Measurements from ENCODE around the gene MAK. TPM values are rescaled to one million over a fixed set of nuclear protein-coding genes. Genes with fewer than 3 reads are reported as not detected.
"Not testable (repeated sequence)": the region's sequence is repeated elsewhere in the genome, so short reads cannot be mapped to it uniquely, and the experiment has no call there.

MAK gene
- total and polyA plus RNA-seq, 5 experiments from 2014 or later: 0.09 to 0.13 TPM; not detected in 3

GRCh38 chr6:10875026-10875425 is 36.7 kb upstream of the MAK start:
- H3K27me3 Mint-ChIP-seq: peaks cover 17 to 39% (median 25%) of the 10 kb centered on the region in 5 donors
- no peak for ATAC-seq
- H3K9me3 Mint-ChIP-seq: peaks cover 0 to 4% (median 0%) of the 10 kb centered on the region in 9 donors
- no peaks in the 10 kb centered on the region for H3K4me1 Mint-ChIP-seq
- POLR2A ChIA-PET: no interaction called here
- H3K4me3 Mint-ChIP-seq: no peak overlapping the region
- no peak for DNase-seq
- peaks cover 0 to 2% (median 0%) of the 10 kb centered on the region in 3 donors for H3K36me3 Mint-ChIP-seq
- no peak overlapping the region for H3K27ac Mint-ChIP-seq

GRCh38 chr6:10874207-10874606 is 35.9 kb upstream of the MAK start:
- no peaks in the 10 kb centered on the region for H3K4me1 Mint-ChIP-seq
- POLR2A ChIA-PET: no interaction called here
- no peak overlapping the region for H3K4me3 Mint-ChIP-seq
- DNase-seq (no peak), ATAC-seq (no peak)
- H3K36me3 Mint-ChIP-seq: peaks cover 0 to 2% (median 0%) of the 10 kb centered on the region in 3 donors
- H3K27me3 Mint-ChIP-seq: peaks cover 16 to 31% (median 18%) of the 10 kb centered on the region in 5 donors
- peaks cover 0 to 4% (median 0%) of the 10 kb centered on the region in 9 donors for H3K9me3 Mint-ChIP-seq
- H3K27ac Mint-ChIP-seq: no peak overlapping the region

- Mint-ChIP-seq H3K4me1 (no peaks in the 10 kb centered on the region), H3K9me3 (peaks cover 0 to 4% (median 0%) of the 10 kb centered on the region in 9 donors), H3K36me3 (peaks cover 0 to 2% (median 0%) of the 10 kb centered on the region in 3 donors), H3K27ac (no peak overlapping the region), H3K27me3 (peaks cover 9 to 22% (median 14%) of the 10 kb centered on the region in 5 donors), H3K4me3 (no peak overlapping the region)
- ATAC-seq (no peak), DNase-seq (no peak)
- POLR2A ChIA-PET: no interaction called here
These were observed 35.0 kb upstream of the MAK start for GRCh38 chr6:10873374-10873773.

- Mint-ChIP-seq H3K4me1 (no peaks in the 10 kb centered on the region), H3K36me3 (peaks cover 0 to 3% (median 0%) of the 10 kb centered on the region in 3 donors), H3K9me3 (peaks cover 0 to 6% (median 0%) of the 10 kb centered on the region in 9 donors), H3K27ac (no peak overlapping the region), H3K27me3 (peaks cover 0 to 4% (median 2%) of the 10 kb centered on the region in 5 donors), H3K4me3 (no peak overlapping the region)
- DNase-seq (no peak), ATAC-seq (no peak)
- POLR2A ChIA-PET: no interaction called here
These were observed 29.6 kb upstream of the MAK start for GRCh38 chr6:10867952-10868351.

GRCh38 chr6:10866709-10867108 is 28.4 kb upstream of the MAK start:
- not testable (repeated sequence) for H3K4me1 Mint-ChIP-seq, H3K27ac Mint-ChIP-seq

GRCh38 chr6:10863031-10863430 is 24.7 kb upstream of the MAK start:
- POLR2A ChIA-PET, H3K27ac Mint-ChIP-seq, H3K4me3 Mint-ChIP-seq, H3K27me3 Mint-ChIP-seq, H3K4me1 Mint-ChIP-seq, H3K36me3 Mint-ChIP-seq, DNase-seq, ATAC-seq, H3K9me3 Mint-ChIP-seq: not testable (repeated sequence)

More at GRCh38 chr6:10866709-10867108, 28.4 kb upstream of the MAK start:
- ATAC-seq, H3K27me3 Mint-ChIP-seq, H3K9me3 Mint-ChIP-seq, H3K4me3 Mint-ChIP-seq, H3K36me3 Mint-ChIP-seq, POLR2A ChIA-PET, DNase-seq: not testable (repeated sequence)

- no peaks in the 10 kb centered on the region for H3K4me1 Mint-ChIP-seq
- H3K4me3 Mint-ChIP-seq: no peak overlapping the region
- POLR2A ChIA-PET: no interaction called here
- no peak overlapping the region for H3K27ac Mint-ChIP-seq
- ATAC-seq: no peak
- DNase-seq: no peak
- peaks cover 0 to 3% (median 0%) of the 10 kb centered on the region in 9 donors for H3K9me3 Mint-ChIP-seq
- peaks cover 0 to 3% (median 0%) of the 10 kb centered on the region in 5 donors for H3K27me3 Mint-ChIP-seq
- peaks cover 0 to 3% (median 0%) of the 10 kb centered on the region in 3 donors for H3K36me3 Mint-ChIP-seq
These were observed 24.0 kb upstream of the MAK start for GRCh38 chr6:10862361-10862760.

GRCh38 chr6:10861086-10861485 is 22.7 kb upstream of the MAK start:
- ATAC-seq (no peak), DNase-seq (no peak)
- no peaks in the 10 kb centered on the region for H3K9me3 Mint-ChIP-seq
- H3K27ac Mint-ChIP-seq: no peak overlapping the region
- peaks cover 0 to 6% (median 2%) of the 10 kb centered on the region in 3 donors for H3K36me3 Mint-ChIP-seq
- H3K4me3 Mint-ChIP-seq: no peak overlapping the region
- H3K27me3 Mint-ChIP-seq: peaks cover 0 to 6% (median 3%) of the 10 kb centered on the region in 5 donors
- H3K4me1 Mint-ChIP-seq: no peaks in the 10 kb centered on the region
- POLR2A ChIA-PET: no interaction called here

- peaks cover 0 to 14% (median 7%) of the 10 kb centered on the region in 5 donors for H3K27me3 Mint-ChIP-seq
- peaks cover 6 to 20% (median 17%) of the 10 kb centered on the region in 3 donors for H3K36me3 Mint-ChIP-seq
- DNase-seq (no peak), ATAC-seq (no peak)
- POLR2A ChIA-PET: no interaction called here
- peaks cover 7 to 21% (median 15%) of the 10 kb centered on the region in 9 donors for H3K9me3 Mint-ChIP-seq
- no peak overlapping the region for H3K4me3 Mint-ChIP-seq
- H3K4me1 Mint-ChIP-seq: peaks cover 0 to 1% (median 0%) of the 10 kb centered on the region in 4 donors
- H3K27ac Mint-ChIP-seq: no peak overlapping the region
These were observed 18.9 kb upstream of the MAK start for GRCh38 chr6:10857259-10857658.

- Mint-ChIP-seq H3K36me3 (peaks cover 6 to 20% (median 16%) of the 10 kb centered on the region in 3 donors), H3K4me3 (no peak overlapping the region), H3K27me3 (peaks cover 0 to 14% (median 8%) of the 10 kb centered on the region in 5 donors), H3K4me1 (peaks cover 0 to 1% (median 0%) of the 10 kb centered on the region in 4 donors), H3K27ac (no peak overlapping the region), H3K9me3 (peaks cover 7 to 23% (median 15%) of the 10 kb centered on the region in 9 donors)
- ATAC-seq: no peak
- no peak for DNase-seq
- POLR2A ChIA-PET: no interaction called here
These were observed 16.7 kb upstream of the MAK start for GRCh38 chr6:10854922-10855632.

- DNase-seq, ATAC-seq, H3K4me3 Mint-ChIP-seq, POLR2A ChIA-PET, H3K27ac Mint-ChIP-seq, H3K4me1 Mint-ChIP-seq: not testable (repeated sequence)
- Mint-ChIP-seq H3K9me3 (peaks cover 7 to 23% (median 15%) of the 10 kb centered on the region in 9 donors), H3K27me3 (peaks cover 0 to 12% (median 8%) of the 10 kb centered on the region in 5 donors), H3K36me3 (peaks cover 6 to 20% (median 16%) of the 10 kb centered on the region in 3 donors)
These were observed 15.5 kb upstream of the MAK start for GRCh38 chr6:10853849-10854300.

GRCh38 chr6:10852361-10852960 is 14.1 kb upstream of the MAK start:
- Mint-ChIP-seq H3K27ac (no peak overlapping the region), H3K4me3 (no peak overlapping the region), H3K27me3 (peaks cover 0 to 14% (median 8%) of the 10 kb centered on the region in 5 donors), H3K4me1 (peaks cover 0 to 1% (median 0%) of the 10 kb centered on the region in 4 donors), H3K36me3 (peaks cover 6 to 20% (median 16%) of the 10 kb centered on the region in 3 donors), H3K9me3 (peaks cover 7 to 23% (median 15%) of the 10 kb centered on the region in 9 donors)
- no peak for DNase-seq
- POLR2A ChIA-PET: interaction anchor here (0.6 kb wide), 2 partner anchors 107 to 324 kb away, joined by 3 to 6 read pairs; no protein-coding TSS in a partner anchor
- ATAC-seq: no peak

GRCh38 chr6:10850728-10851127 is 12.4 kb upstream of the MAK start:
- H3K9me3 Mint-ChIP-seq: peaks cover 7 to 23% (median 15%) of the 10 kb centered on the region in 9 donors
- DNase-seq (no peak), ATAC-seq (no peak)
- POLR2A ChIA-PET: interaction anchor here (0.6 kb wide), 1 partner anchor 10 kb away, joined by 3 read pairs; no protein-coding TSS in a partner anchor
- peaks cover 0 to 15% (median 3%) of the 10 kb centered on the region in 5 donors for H3K27me3 Mint-ChIP-seq
- H3K4me3 Mint-ChIP-seq: no peak overlapping the region
- no peak overlapping the region for H3K27ac Mint-ChIP-seq
- H3K36me3 Mint-ChIP-seq: peaks cover 6 to 16% (median 15%) of the 10 kb centered on the region in 3 donors
- H3K4me1 Mint-ChIP-seq: peaks cover 0 to 1% (median 0%) of the 10 kb centered on the region in 4 donors

Measured in naive thymus-derived CD8-positive, alpha-beta T cell (primary cell).